ENCODE measurements around the gene APBA1.

APBA1 gene

DNA sequence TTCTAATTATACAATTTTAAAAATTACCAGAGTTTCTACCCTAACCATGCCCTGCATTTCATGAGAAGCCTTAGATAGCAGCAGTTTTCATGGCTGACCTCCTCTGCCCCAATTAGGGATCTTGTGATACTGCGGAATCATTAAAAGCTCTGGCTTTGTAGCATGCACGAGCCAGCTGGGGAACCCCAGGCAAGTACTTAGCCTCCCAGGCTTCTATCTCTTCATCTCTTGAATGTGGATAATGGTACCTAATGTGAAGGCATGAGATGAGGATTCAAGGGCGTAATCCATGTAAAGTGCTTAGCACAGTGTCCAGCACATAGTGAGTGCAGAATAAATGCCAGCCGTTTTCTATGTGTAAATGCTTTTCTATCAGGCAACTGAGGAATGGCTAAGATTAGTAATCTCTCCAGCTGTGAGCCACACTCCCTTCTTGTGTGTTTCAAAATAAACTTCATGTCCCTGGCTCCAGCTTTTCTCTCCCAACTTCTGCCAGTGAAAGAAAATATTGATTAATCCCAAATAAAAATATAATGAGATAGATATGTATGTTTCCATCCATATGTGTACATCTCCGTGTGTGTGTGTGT is 88.4 kb downstream of the APBA1 start:
- H3K27me3 ChIP-seq (ENCODE audit: insufficient read depth, low read length, poor library complexity): no peaks in the 10 kb centered on the region
- no peak overlapping the region for H3K9ac ChIP-seq (ENCODE audit: low read depth, low read length)
- ATAC-seq (ENCODE audit: insufficient read depth, low read depth) (no peak), DNase-seq (no peak)
- no peaks in the 10 kb centered on the region for H4K20me1 ChIP-seq (ENCODE audit: insufficient read depth, low read length)
- H3K27ac ChIP-seq (ENCODE audit: low read length): no peak overlapping the region
- no peaks in the 10 kb centered on the region for H3K4me1 ChIP-seq (ENCODE audit: insufficient read depth, low read length)
- no peak overlapping the region for H3K4me3 ChIP-seq (ENCODE audit: low read depth in 1 of 2, low read length in 2 of 2)
- H2AFZ ChIP-seq (ENCODE audit: low read depth, low read length): no peak overlapping the region
- H3K36me3 ChIP-seq (ENCODE audit: insufficient read depth, low read length): no peaks in the 10 kb centered on the region
- H3K79me2 ChIP-seq (ENCODE audit: insufficient read depth, low read length): no peaks in the 10 kb centered on the region
- H3K9me3 ChIP-seq (ENCODE audit: insufficient read depth, low read length, severe bottlenecking): no peaks in the 10 kb centered on the region
- TF ChIP-seq EZH2 (IDR thresholded peaks at IDR 0.05; ENCODE audit: borderline replicate concordance, low read depth, low read length, severe bottlenecking): no peak
- H3K4me2 ChIP-seq (ENCODE audit: insufficient read depth, low read length): no peak overlapping the region

DNA sequence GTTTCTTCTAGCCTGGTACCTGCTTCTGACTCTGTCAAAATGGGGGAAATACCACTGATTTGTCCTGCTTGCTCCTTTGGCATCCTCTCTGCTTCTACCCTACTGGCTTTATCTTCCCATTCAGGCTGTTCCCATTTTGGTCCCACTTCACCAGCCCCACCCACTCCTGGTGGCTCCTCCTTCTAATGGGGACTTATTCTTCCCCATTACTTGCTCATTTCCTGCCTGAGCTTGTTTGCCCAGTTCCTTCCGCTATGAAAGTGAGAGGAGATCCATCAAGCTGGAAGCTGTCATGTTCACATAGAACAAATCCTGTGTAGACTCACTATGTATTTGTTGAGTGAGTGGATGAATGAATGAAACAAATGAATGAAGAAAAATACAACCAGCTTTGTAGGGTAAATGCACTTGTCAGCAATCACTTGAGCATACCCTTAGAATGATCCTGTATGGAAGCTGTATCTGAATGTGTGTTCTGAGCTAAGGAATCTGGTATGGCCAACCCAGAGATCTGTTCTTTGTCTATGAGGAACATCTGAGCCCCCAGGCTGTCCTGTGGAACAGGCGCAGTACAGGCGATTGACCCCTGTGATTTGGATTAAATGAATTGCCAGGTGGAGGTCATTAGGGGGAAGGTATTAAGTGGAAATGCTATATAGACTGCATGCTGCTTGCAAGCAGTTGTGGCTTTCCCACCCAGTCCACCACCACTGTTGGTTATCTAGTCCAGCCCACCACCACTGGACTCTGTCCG is 89.5 kb downstream of the APBA1 start:
- Histone ChIP-seq H3K4me1 (ENCODE audit: insufficient read depth, low read length) (no peaks in the 10 kb centered on the region), H3K36me3 (ENCODE audit: insufficient read depth, low read length) (no peaks in the 10 kb centered on the region), H2AFZ (ENCODE audit: low read depth, low read length) (no peak overlapping the region), H4K20me1 (ENCODE audit: insufficient read depth, low read length) (no peaks in the 10 kb centered on the region), H3K27me3 (ENCODE audit: insufficient read depth, low read length, poor library complexity) (no peaks in the 10 kb centered on the region), H3K27ac (ENCODE audit: low read length) (no peak overlapping the region), H3K79me2 (ENCODE audit: insufficient read depth, low read length) (no peaks in the 10 kb centered on the region), H3K4me3 (ENCODE audit: low read depth in 1 of 2, low read length in 2 of 2) (no peak overlapping the region), H3K4me2 (ENCODE audit: insufficient read depth, low read length) (no peak overlapping the region), H3K9ac (ENCODE audit: low read depth, low read length) (no peak overlapping the region), H3K9me3 (ENCODE audit: insufficient read depth, low read length, severe bottlenecking) (no peaks in the 10 kb centered on the region)
- ATAC-seq (ENCODE audit: insufficient read depth, low read depth) (no peak), DNase-seq (no peak)
- no peak for TF ChIP-seq CTCF (IDR thresholded peaks at IDR 0.05; ENCODE audit: borderline replicate concordance, extremely low read depth, low read length, poor library complexity, severe bottlenecking)
- TF ChIP-seq EZH2 (IDR thresholded peaks at IDR 0.05; ENCODE audit: borderline replicate concordance, low read depth, low read length, severe bottlenecking): no peak

- H3K4me2 ChIP-seq (ENCODE audit: insufficient read depth, low read length): no peak overlapping the region
Observed at GRCh38 chr9:69582018-69582417, 90.2 kb downstream of the APBA1 start.

More at GRCh38 chr9:69582018-69582417, 90.2 kb downstream of the APBA1 start:
- Histone ChIP-seq H3K79me2 (ENCODE audit: insufficient read depth, low read length) (no peaks in the 10 kb centered on the region), H3K9ac (ENCODE audit: low read depth, low read length) (no peak overlapping the region), H4K20me1 (ENCODE audit: insufficient read depth, low read length) (no peaks in the 10 kb centered on the region), H3K4me3 (ENCODE audit: low read depth in 1 of 2, low read length in 2 of 2) (no peak overlapping the region), H3K36me3 (ENCODE audit: insufficient read depth, low read length) (no peaks in the 10 kb centered on the region), H3K27me3 (ENCODE audit: insufficient read depth, low read length, poor library complexity) (no peaks in the 10 kb centered on the region), H3K9me3 (ENCODE audit: insufficient read depth, low read length, severe bottlenecking) (no peaks in the 10 kb centered on the region), H3K27ac (ENCODE audit: low read length) (no peak overlapping the region), H3K4me1 (ENCODE audit: insufficient read depth, low read length) (no peaks in the 10 kb centered on the region), H2AFZ (ENCODE audit: low read depth, low read length) (no peak overlapping the region)
- DNase-seq (no peak), ATAC-seq (ENCODE audit: insufficient read depth, low read depth) (no peak)
- no peak for TF ChIP-seq EZH2 (IDR thresholded peaks at IDR 0.05; ENCODE audit: borderline replicate concordance, low read depth, low read length, severe bottlenecking)
- no peak for TF ChIP-seq CTCF (IDR thresholded peaks at IDR 0.05; ENCODE audit: borderline replicate concordance, extremely low read depth, low read length, poor library complexity, severe bottlenecking)
